ENCODE results near the gene PHYHD1. TPM values are rescaled to one million over a fixed set of nuclear protein-coding genes. Genes with fewer than 3 reads are reported as not detected.

Gene PHYHD1
- total RNA-seq, 1 experiment from 2014 or later = 18.0 TPM

- no peaks in the 10 kb centered on the region for H4K20me1 ChIP-seq (ENCODE audit: control insufficient read depth, insufficient read depth, insufficient read length)
- H3K14ac ChIP-seq (ENCODE audit: insufficient read depth, low read length) = no peak overlapping the region; the same call in 1 of the 2 replicates
- H3K27ac Mint-ChIP-seq = 0 out of 7 replicates have a peak overlapping the region, but pooled peaks of 2 of the 3 experiments have one; percentile 28 to 86
Measured at GRCh38 chr9:128892221-128892921, 28.4 kb upstream of the PHYHD1 start.

More at GRCh38 chr9:128892221-128892921, 28.4 kb upstream of the PHYHD1 start:
- no peak overlapping the region for H2BK5ac ChIP-seq (ENCODE audit: insufficient read length, low read length)
- H3K4me3 Mint-ChIP-seq = no peak overlapping the region
- H3K27me3 Mint-ChIP-seq (ENCODE audit: low read depth) = no peaks in the 10 kb centered on the region
- H3K4me2 ChIP-seq (ENCODE audit: insufficient read depth, insufficient read length, low read length) = no peak overlapping the region
- H3K18ac ChIP-seq (ENCODE audit: insufficient read length, low read depth, low read length) = no peak overlapping the region
- H2AK5ac ChIP-seq (ENCODE audit: insufficient read length, low read length) = no peak overlapping the region
- peaks cover 15% of the 10 kb centered on the region; the same call in 1 of the 2 replicates for H3K79me2 ChIP-seq (ENCODE audit: insufficient read depth, low read length)
- no peak overlapping the region for H4K91ac ChIP-seq (ENCODE audit: insufficient read length, low read depth, low read length)
- no peaks in the 10 kb centered on the region for H3K27me3 ChIP-seq (ENCODE audit: insufficient read depth, low read length)
- no peaks in the 10 kb centered on the region for H3K23me2 ChIP-seq (ENCODE audit: insufficient read length, low read depth, low read length, poor library complexity, severe bottlenecking)
- peaks cover 9% of the 10 kb centered on the region; the same call in 1 of the 2 replicates for H3K4me1 ChIP-seq (ENCODE audit: insufficient read depth, low read length)
- no peak overlapping the region for H4K8ac ChIP-seq (replicated peaks; ENCODE audit: insufficient read length, low read depth, low read length)
- H3K9ac ChIP-seq (ENCODE audit: extremely low read depth, insufficient read length, low read length) = no peak overlapping the region
- H2AFZ ChIP-seq (ENCODE audit: low read length) = no peak overlapping the region
- no peaks in the 10 kb centered on the region for H3K9me3 Mint-ChIP-seq
- no peak overlapping the region for H3K56ac ChIP-seq (ENCODE audit: insufficient read length, low read depth, low read length)
- H3K27ac ChIP-seq (ENCODE audit: insufficient read length, low read depth, low read length) = no peak overlapping the region
- H3K36me3 Mint-ChIP-seq (ENCODE audit: insufficient read depth in 1 of 3, low read depth in 3 of 3) = peaks cover 23 to 57% (median 39%) of the 10 kb centered on the region in 3 experiments; a peak in 6 of 7 replicates
- H3K9me3 ChIP-seq (ENCODE audit: control insufficient read depth, low read depth, low read length) = no peaks in the 10 kb centered on the region
- no peak overlapping the region for H2BK120ac ChIP-seq (ENCODE audit: low read depth, low read length, poor library complexity, severe bottlenecking)
- H2BK20ac ChIP-seq (ENCODE audit: low read depth, low read length, poor library complexity, severe bottlenecking) = no peak overlapping the region
- no peak for DNase-seq
- H4K5ac ChIP-seq (ENCODE audit: insufficient read length, low read depth, low read length) = no peak overlapping the region
- no peak overlapping the region for H3K4ac ChIP-seq (ENCODE audit: low read depth, low read length)
- no peak overlapping the region for H2BK15ac ChIP-seq (ENCODE audit: low read depth, low read length)
- no CpG with 5 or more reads among the region's 17 CpGs for WGBS (ENCODE audit: extremely low coverage, insufficient read length, low lambda C conversion rate)
- no peaks in the 10 kb centered on the region for H3K79me1 ChIP-seq (ENCODE audit: insufficient read depth, low read depth, low read length, poor library complexity, severe bottlenecking)
- TF ChIP-seq, protein P1, sequence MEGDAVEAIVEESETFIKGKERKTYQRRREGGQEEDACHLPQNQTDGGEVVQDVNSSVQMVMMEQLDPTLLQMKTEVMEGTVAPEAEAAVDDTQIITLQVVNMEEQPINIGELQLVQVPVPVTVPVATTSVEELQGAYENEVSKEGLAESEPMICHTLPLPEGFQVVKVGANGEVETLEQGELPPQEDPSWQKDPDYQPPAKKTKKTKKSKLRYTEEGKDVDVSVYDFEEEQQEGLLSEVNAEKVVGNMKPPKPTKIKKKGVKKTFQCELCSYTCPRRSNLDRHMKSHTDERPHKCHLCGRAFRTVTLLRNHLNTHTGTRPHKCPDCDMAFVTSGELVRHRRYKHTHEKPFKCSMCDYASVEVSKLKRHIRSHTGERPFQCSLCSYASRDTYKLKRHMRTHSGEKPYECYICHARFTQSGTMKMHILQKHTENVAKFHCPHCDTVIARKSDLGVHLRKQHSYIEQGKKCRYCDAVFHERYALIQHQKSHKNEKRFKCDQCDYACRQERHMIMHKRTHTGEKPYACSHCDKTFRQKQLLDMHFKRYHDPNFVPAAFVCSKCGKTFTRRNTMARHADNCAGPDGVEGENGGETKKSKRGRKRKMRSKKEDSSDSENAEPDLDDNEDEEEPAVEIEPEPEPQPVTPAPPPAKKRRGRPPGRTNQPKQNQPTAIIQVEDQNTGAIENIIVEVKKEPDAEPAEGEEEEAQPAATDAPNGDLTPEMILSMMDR (conservative IDR thresholded peaks at IDR 0.05) = no peak
- H3K4me1 Mint-ChIP-seq = peaks cover 27 to 30% of the 10 kb centered on the region in 2 experiments
- no peak overlapping the region for H3K23ac ChIP-seq (ENCODE audit: insufficient read length, low read depth, low read length)
- H3T11ph ChIP-seq (ENCODE audit: low read length) = no peak overlapping the region
- no peak overlapping the region for H2BK12ac ChIP-seq (ENCODE audit: insufficient read length, low read depth, low read length)
